Measurements from ENCODE around the gene TMEM217.

Gene TMEM217

GRCh38 chr6:37279366-37280134 is 21.6 kb upstream of the TMEM217 start:
- DNase-seq, result no peak

GRCh38 chr6:37277001-37277409 is 19.1 kb upstream of the TMEM217 start:
- no peak for DNase-seq

- DNase-seq, result no peak
Measured at GRCh38 chr6:37275350-37275749, 17.4 kb upstream of the TMEM217 start.

GRCh38 chr6:37273690-37274089 is 15.7 kb upstream of the TMEM217 start:
- DNase-seq, result no peak

- DNase-seq, result no peak
Measured at GRCh38 chr6:37272834-37273566, 15.1 kb upstream of the TMEM217 start.

- DNase-seq, result no peak
Measured at GRCh38 chr6:37269105-37269504, 11.2 kb upstream of the TMEM217 start.

- DNase-seq, result no peak
Measured at GRCh38 chr6:37265860-37266259, 7.9 kb upstream of the TMEM217 start.

GRCh38 chr6:37265001-37265400 is 7.1 kb upstream of the TMEM217 start:
- no peak for DNase-seq

GRCh38 chr6:37262446-37263026 is 4.6 kb upstream of the TMEM217 start:
- DNase-seq, result no peak

- no peak for DNase-seq
Measured at GRCh38 chr6:37261198-37261597, 3.3 kb upstream of the TMEM217 start.

GRCh38 chr6:37260444-37260843 is 2.5 kb upstream of the TMEM217 start:
- DNase-seq, result no peak

GRCh38 chr6:37260040-37260439 is 2.1 kb upstream of the TMEM217 start:
- no peak for DNase-seq

- no peak for DNase-seq
Measured at GRCh38 chr6:37259191-37259590, 1.2 kb upstream of the TMEM217 start.

- DNase-seq, result no peak
Measured at GRCh38 chr6:37258405-37259105, 611 bp upstream of the TMEM217 start.

- DNase-seq, result no peak
Measured at GRCh38 chr6:37257320-37257633, 667 bp downstream of the TMEM217 start.

GRCh38 chr6:37256692-37257319 is 1.1 kb downstream of the TMEM217 start:
- no peak for DNase-seq

GRCh38 chr6:37254881-37255280 is 3.1 kb downstream of the TMEM217 start:
- no peak for DNase-seq

- DNase-seq, result no peak
Measured at GRCh38 chr6:37253486-37254007, 4.4 kb downstream of the TMEM217 start.

- no peak for DNase-seq
Measured at GRCh38 chr6:37251211-37251780, 6.6 kb downstream of the TMEM217 start.

GRCh38 chr6:37244430-37245310 is 13.3 kb downstream of the TMEM217 start:
- no peak for DNase-seq

GRCh38 chr6:37243816-37244370 is 14.1 kb downstream of the TMEM217 start:
- no peak for DNase-seq

Data from NCI-H1048 (cell line).